Gastroesophageal sphincter (tissue), 3 donors: ENCODE measurements around the gene PTPRD.

Experiments used
- EP300 ChIP-seq: sonication (generic); formaldehyde crosslinking; IDR thresholded peaks from one replicate; pipeline ENCODE4 v1.6.1; 2017; ENCODE audit warnings: antibody characterized with exemption, mild to moderate bottlenecking
- POLR2A ChIP-seq, 2 donors: fragments of 450-650 bp; IDR thresholded peaks; one replicate each; pipeline ENCODE4 v1.6.1; 2017; ENCODE audit warnings: antibody characterized with exemption in 2 of 2, mild to moderate bottlenecking in 2 of 2, moderate library complexity in 1 of 2
- POLR2AphosphoS5 ChIP-seq: sonication (generic); formaldehyde crosslinking; IDR thresholded peaks from one replicate; pipeline ENCODE4 v1.6.1; 2017; ENCODE audit warnings: antibody characterized with exemption
- TF ChIP-seq, protein P1 (sequence below), 4 experiments: fragments of 200-600 bp in 2 of 4; fragments of 450-650 bp in 2 of 4; sonication (generic) in 1 of 4; IDR thresholded peaks; one replicate each; pipeline ENCODE4 v1.5.1; 2017 to 2019; ENCODE audit warnings: antibody characterized with exemption in 4 of 4, mild to moderate bottlenecking in 2 of 4, moderate library complexity in 2 of 4

DNA sequence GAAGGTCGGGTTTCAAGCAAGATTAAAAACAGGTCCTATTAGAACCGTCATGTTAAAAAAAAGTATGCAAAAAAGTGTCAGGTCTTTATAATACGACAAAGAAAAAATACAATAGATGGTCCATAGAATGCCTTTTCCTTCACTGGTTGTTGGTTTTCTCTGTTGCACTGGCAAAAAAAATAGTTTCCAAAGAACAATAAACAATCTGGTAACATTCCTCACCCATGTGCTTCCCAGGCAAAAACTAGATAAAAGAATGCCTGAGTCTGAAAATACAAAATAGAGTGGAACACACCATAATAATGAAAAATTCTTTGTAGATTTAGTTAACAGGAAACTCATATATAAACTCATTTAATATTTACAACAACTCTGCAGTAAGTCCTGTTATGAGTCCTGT lies 2223.3 kb downstream of the PTPRD start:
- TF ChIP-seq POLR2AphosphoS5 (no peak), POLR2A (IDR thresholded peaks at IDR 0.05) (no peak), EP300 (no peak)
- TF ChIP-seq, protein P1, sequence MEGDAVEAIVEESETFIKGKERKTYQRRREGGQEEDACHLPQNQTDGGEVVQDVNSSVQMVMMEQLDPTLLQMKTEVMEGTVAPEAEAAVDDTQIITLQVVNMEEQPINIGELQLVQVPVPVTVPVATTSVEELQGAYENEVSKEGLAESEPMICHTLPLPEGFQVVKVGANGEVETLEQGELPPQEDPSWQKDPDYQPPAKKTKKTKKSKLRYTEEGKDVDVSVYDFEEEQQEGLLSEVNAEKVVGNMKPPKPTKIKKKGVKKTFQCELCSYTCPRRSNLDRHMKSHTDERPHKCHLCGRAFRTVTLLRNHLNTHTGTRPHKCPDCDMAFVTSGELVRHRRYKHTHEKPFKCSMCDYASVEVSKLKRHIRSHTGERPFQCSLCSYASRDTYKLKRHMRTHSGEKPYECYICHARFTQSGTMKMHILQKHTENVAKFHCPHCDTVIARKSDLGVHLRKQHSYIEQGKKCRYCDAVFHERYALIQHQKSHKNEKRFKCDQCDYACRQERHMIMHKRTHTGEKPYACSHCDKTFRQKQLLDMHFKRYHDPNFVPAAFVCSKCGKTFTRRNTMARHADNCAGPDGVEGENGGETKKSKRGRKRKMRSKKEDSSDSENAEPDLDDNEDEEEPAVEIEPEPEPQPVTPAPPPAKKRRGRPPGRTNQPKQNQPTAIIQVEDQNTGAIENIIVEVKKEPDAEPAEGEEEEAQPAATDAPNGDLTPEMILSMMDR (IDR thresholded peaks at IDR 0.05), result no peak
